Measurements from ENCODE around the gene OR1Q1.
"Not testable (repeated sequence)": the region's sequence is repeated elsewhere in the genome, so short reads cannot be mapped to it uniquely, and the experiment has no call there.

Gene OR1Q1

GRCh38 chr9:122614362-122614761 lies at the start of gene OR1Q1:
TSS of gene OR1Q1 (plus strand) at chr9:122614738. CDS start at chr9:122614738, 0 bp downstream.
- no peak for DNase-seq

- no peak for DNase-seq
Measured at GRCh38 chr9:122567901-122568300, 46.6 kb upstream of the OR1Q1 start.

- DNase-seq = peak; percentile 1
Measured at GRCh38 chr9:122572456-122572855, 42.1 kb upstream of the OR1Q1 start.

- DNase-seq = no peak
Measured at GRCh38 chr9:122579874-122580273, 34.7 kb upstream of the OR1Q1 start.

GRCh38 chr9:122580360-122580759 lies 34.2 kb upstream of the OR1Q1 start:
- DNase-seq = no peak

- not testable (repeated sequence) for DNase-seq
Measured at GRCh38 chr9:122583284-122583683, 31.3 kb upstream of the OR1Q1 start, which contains the start of gene OR1L8. TSS of gene OR1L8 (minus strand) at chr9:122583384. CDS start at chr9:122568477, 14,907 bp downstream.

GRCh38 chr9:122605691-122606090 lies 8.8 kb upstream of the OR1Q1 start:
- no peak for DNase-seq

GRCh38 chr9:122606587-122606986 lies 8.0 kb upstream of the OR1Q1 start:
- DNase-seq = no peak

GRCh38 chr9:122609804-122610203 lies 4.7 kb upstream of the OR1Q1 start:
- DNase-seq = no peak

- DNase-seq = no peak
Measured at GRCh38 chr9:122619996-122620395, 5.5 kb downstream of the OR1Q1 start.

GRCh38 chr9:122642226-122642625 lies 27.7 kb downstream of the OR1Q1 start:
- no peak for DNase-seq

GRCh38 chr9:122656378-122656777 lies 41.8 kb downstream of the OR1Q1 start:
- DNase-seq = no peak

- no peak for DNase-seq
Measured at GRCh38 chr9:122657527-122657926, 43.0 kb downstream of the OR1Q1 start, which contains the start of gene OR1B1. TSS of gene OR1B1 (minus strand) at chr9:122657627.

- DNase-seq = no peak
Measured at GRCh38 chr9:122661416-122661815, 46.9 kb downstream of the OR1Q1 start, which contains the start of gene OR1L1. TSS of gene OR1L1 (plus strand) at chr9:122661716. CDS start at chr9:122661716, 0 bp downstream.
